Hepatocyte (in vitro differentiated cells): Measurements from ENCODE around the gene S1PR2. TPM values are rescaled to one million over a fixed set of nuclear protein-coding genes. Genes with fewer than 3 reads are reported as not detected.
"Not testable (repeated sequence)": the region's sequence is repeated elsewhere in the genome, so short reads cannot be mapped to it uniquely, and the experiment has no call there.

ENCODE experiments used
- DNase-seq: peaks from one replicate; pipeline ENCODE4 v3.0.0-alpha.2; 2016; ENCODE audit warnings: low spot score
- H2AFZ ChIP-seq: fragments of 200-600 bp; sonication (generic); 2 replicates; pipeline ENCODE4 v1.6.0; 2016; ENCODE audit warnings: antibody characterized with exemption, mild to moderate bottlenecking
- H3K27ac ChIP-seq: fragments of 200-600 bp; sonication (generic); 2 replicates; pipeline ENCODE4 v1.5.1; 2016; ENCODE audit warnings: mild to moderate bottlenecking
- H3K27me3 ChIP-seq: fragments of 200-600 bp; sonication (generic); 2 replicates; pipeline ENCODE4 v1.6.1; 2016
- H3K36me3 ChIP-seq: fragments of 200-600 bp; sonication (generic); replicated peaks from 2 replicates; pipeline ENCODE4 v1.5.1; 2016; ENCODE audit warnings: low read depth; ENCODE audit not compliant: insufficient read depth
- H3K4me1 ChIP-seq: fragments of 200-600 bp; sonication (generic); 2 replicates; pipeline ENCODE4 v1.5.1; 2016; ENCODE audit warnings: mild to moderate bottlenecking, moderate library complexity; ENCODE audit not compliant: insufficient read depth
- H3K4me2 ChIP-seq: fragments of 200-600 bp; sonication (generic); 2 replicates; pipeline ENCODE4 v1.6.0; 2016
- H3K4me3 ChIP-seq: fragments of 200-600 bp; sonication (generic); 2 replicates; pipeline ENCODE4 v1.5.1; 2016; ENCODE audit warnings: mild to moderate bottlenecking
- H3K79me2 ChIP-seq: fragments of 200-600 bp; sonication (generic); 2 replicates; pipeline ENCODE4 v1.6.0; 2017; ENCODE audit warnings: mild to moderate bottlenecking
- H3K9me2 ChIP-seq: fragments of 200-600 bp; sonication (generic); replicated peaks from 2 replicates; pipeline ENCODE4 v1.6.0; 2017; ENCODE audit warnings: mild to moderate bottlenecking; ENCODE audit not compliant: insufficient read depth
- H3K9me3 ChIP-seq: fragments of 200-600 bp; sonication (generic); 2 replicates; pipeline ENCODE4 v1.5.1; 2016; ENCODE audit warnings: low read depth, mild to moderate bottlenecking
- H4K20me1 ChIP-seq: fragments of 200-600 bp; sonication (generic); 2 replicates; pipeline ENCODE4 v1.6.0; 2016; ENCODE audit warnings: mild to moderate bottlenecking; ENCODE audit not compliant: insufficient read depth, poor library complexity, severe bottlenecking
- CTCF ChIP-seq: fragments of 200-600 bp; sonication (generic); IDR thresholded peaks from 2 replicates; pipeline ENCODE4 v1.5.1; 2016; ENCODE audit warnings: antibody characterized with exemption, mild to moderate bottlenecking; ENCODE audit not compliant: poor library complexity
- EZH2 ChIP-seq: fragments of 200-600 bp; sonication (generic); IDR thresholded peaks from 2 replicates; pipeline ENCODE4 v1.6.1; 2016; ENCODE audit warnings: antibody characterized with exemption, mild to moderate bottlenecking, borderline replicate concordance
- EZH2phosphoT487 ChIP-seq: fragments of 200-600 bp; sonication (generic); IDR thresholded peaks from one replicate; pipeline ENCODE4 v1.6.1; 2018; ENCODE audit warnings: antibody characterized with exemption, mild to moderate bottlenecking, low read depth, moderate library complexity; ENCODE audit not compliant: unreplicated experiment, severe bottlenecking
- WGBS: methylation state at CpG from one replicate; pipeline ENCODE4 v1.1.6; 2016; ENCODE audit warnings: low lambda C conversion rate; ENCODE audit errors: missing lambda C conversion rate; 5-methylcytosine and 5-hydroxymethylcytosine counted together
- polyA plus RNA-seq: library from polyadenylated mRNA; unstranded; fragments of >200 nt; fragmentation: Nextera tagmentation; extraction: Ambion mirVana; gene quantifications from 2 replicates; pipeline ENCODE4 v1.2.1, GENCODE V29; 2016
- total RNA-seq: library from RNA; depleted of rRNA; stranded (reverse); fragments of >200 nt; gene quantifications from 2 replicates; pipeline ENCODE4 v1.2.3, GENCODE V29; 2014

The S1PR2 gene
- total and polyA plus RNA-seq, 2 experiments from 2014 or later, result 8.6 to 16.1 TPM

GRCh38 chr19:10182847-10183246 is 48.3 kb downstream of the S1PR2 start:
- WGBS, result 95% methylated on average over 10 of the region's 10 CpGs
- Histone ChIP-seq H3K9me2 (no peaks in the 10 kb centered on the region), H3K4me1 (no peaks in the 10 kb centered on the region), H3K79me2 (peaks cover 54% of the 10 kb centered on the region), H3K27ac (no peak overlapping the region), H2AFZ (no peak overlapping the region), H3K4me3 (no peak overlapping the region), H3K9me3 (no peaks in the 10 kb centered on the region), H3K27me3 (no peaks in the 10 kb centered on the region), H3K36me3 (no peaks in the 10 kb centered on the region), H3K4me2 (no peak overlapping the region), H4K20me1 (no peaks in the 10 kb centered on the region)
- no peak for DNase-seq
- TF ChIP-seq EZH2, result no peak
- TF ChIP-seq CTCF, result no peak
- TF ChIP-seq EZH2phosphoT487, result no peak

GRCh38 chr19:10182076-10182475 is 49.1 kb downstream of the S1PR2 start:
- Histone ChIP-seq H3K4me3 (no peak overlapping the region), H3K79me2 (peaks cover 47% of the 10 kb centered on the region), H3K36me3 (no peaks in the 10 kb centered on the region), H3K27ac (no peak overlapping the region), H4K20me1 (no peaks in the 10 kb centered on the region), H3K9me3 (no peaks in the 10 kb centered on the region), H2AFZ (no peak overlapping the region), H3K27me3 (no peaks in the 10 kb centered on the region), H3K9me2 (no peaks in the 10 kb centered on the region), H3K4me2 (no peak overlapping the region), H3K4me1 (no peaks in the 10 kb centered on the region)
- 100% methylated on average over 1 of the region's 1 CpG for WGBS
- no peak for DNase-seq
- TF ChIP-seq CTCF (no peak), EZH2phosphoT487 (no peak), EZH2 (no peak)

- TF ChIP-seq EZH2 (no peak), CTCF (no peak), EZH2phosphoT487 (no peak)
- no peak for DNase-seq
- WGBS, result 95% methylated on average over 7 of the region's 7 CpGs
- H3K9me2 ChIP-seq, result no peaks in the 10 kb centered on the region
- H3K4me2 ChIP-seq, result no peak overlapping the region
- no peaks in the 10 kb centered on the region for H3K27me3 ChIP-seq
- H3K27ac ChIP-seq, result no peak overlapping the region
- no peak overlapping the region for H2AFZ ChIP-seq
- H3K36me3 ChIP-seq, result no peaks in the 10 kb centered on the region
- no peaks in the 10 kb centered on the region for H3K4me1 ChIP-seq
- H4K20me1 ChIP-seq, result no peaks in the 10 kb centered on the region
- H3K4me3 ChIP-seq, result no peak overlapping the region
- H3K9me3 ChIP-seq, result no peaks in the 10 kb centered on the region
- peaks cover 31% of the 10 kb centered on the region for H3K79me2 ChIP-seq
Observed at GRCh38 chr19:10180459-10180858, 50.7 kb downstream of the S1PR2 start.

GRCh38 chr19:10180024-10180423 is 51.1 kb downstream of the S1PR2 start:
- not testable (repeated sequence) for H3K27ac ChIP-seq, H3K36me3 ChIP-seq, DNase-seq, H3K9me3 ChIP-seq, H3K27me3 ChIP-seq, H3K4me2 ChIP-seq, H3K9me2 ChIP-seq, H3K4me1 ChIP-seq, H2AFZ ChIP-seq, H3K4me3 ChIP-seq, H4K20me1 ChIP-seq
- whole genome bisulfite sequencing, result 94% methylated on average over 6 of the region's 6 CpGs
- peaks cover 29% of the 10 kb centered on the region for H3K79me2 ChIP-seq
